HG03457 (cell line): Measurements from ENCODE around the gene DENND1B.
A peak's percentile ranks its signal among the peaks of the same experiment; 100 is the strongest.
"Not testable (repeated sequence)": the region's sequence is repeated elsewhere in the genome, so short reads cannot be mapped to it uniquely, and the experiment has no call there.

Experiments
- ATAC-seq: cut with Tn5 transposase; IDR thresholded peaks from one replicate; pipeline ENCODE4 v1.9.1; 2021; ENCODE audit warnings: moderate number of reproducible peaks; ENCODE audit not compliant: unreplicated experiment

DENND1B gene

DNA sequence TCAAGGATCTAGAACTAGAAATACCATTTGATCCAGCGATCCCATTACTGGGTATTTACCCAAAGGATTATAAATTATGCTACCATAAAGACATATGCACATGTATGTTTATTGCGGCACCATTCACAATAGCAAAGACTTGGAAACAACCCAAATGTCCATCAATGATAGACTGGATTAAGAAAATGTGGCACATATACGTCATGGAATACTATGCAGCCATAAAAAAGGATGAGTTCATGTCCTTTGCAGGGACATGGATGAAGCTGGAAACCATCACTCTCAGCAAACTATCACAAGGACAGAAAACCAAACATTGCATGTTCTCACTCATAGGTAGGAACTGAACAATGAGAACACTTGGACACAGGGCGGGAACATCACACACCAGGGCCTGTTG is 199.7 kb downstream of the DENND1B start:
- not testable (repeated sequence) for ATAC-seq

- ATAC-seq: no peak
These were observed 203.1 kb downstream of the DENND1B start for GRCh38 chr1:197572169-197572568.

DNA sequence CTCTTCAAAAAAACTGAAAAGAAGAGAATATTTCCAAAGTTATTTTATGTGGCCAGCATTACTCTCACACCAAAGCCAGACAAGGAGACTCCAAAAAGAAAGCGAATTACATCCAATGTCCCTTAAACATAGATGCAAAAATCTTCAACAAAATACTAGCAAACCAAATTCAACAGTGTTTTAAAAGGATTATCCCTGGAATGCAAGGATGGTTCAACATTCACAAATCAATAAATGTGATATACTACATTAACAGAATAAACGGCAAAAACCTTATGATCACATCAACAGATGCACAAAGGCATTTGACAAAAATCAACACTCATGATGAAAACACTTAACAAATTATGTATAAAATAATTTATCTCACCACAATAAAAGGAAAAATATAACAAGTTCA is 207.8 kb downstream of the DENND1B start:
- no peak for ATAC-seq

- ATAC-seq: no peak
These were observed 214.2 kb downstream of the DENND1B start for GRCh38 chr1:197561041-197561440.

DNA sequence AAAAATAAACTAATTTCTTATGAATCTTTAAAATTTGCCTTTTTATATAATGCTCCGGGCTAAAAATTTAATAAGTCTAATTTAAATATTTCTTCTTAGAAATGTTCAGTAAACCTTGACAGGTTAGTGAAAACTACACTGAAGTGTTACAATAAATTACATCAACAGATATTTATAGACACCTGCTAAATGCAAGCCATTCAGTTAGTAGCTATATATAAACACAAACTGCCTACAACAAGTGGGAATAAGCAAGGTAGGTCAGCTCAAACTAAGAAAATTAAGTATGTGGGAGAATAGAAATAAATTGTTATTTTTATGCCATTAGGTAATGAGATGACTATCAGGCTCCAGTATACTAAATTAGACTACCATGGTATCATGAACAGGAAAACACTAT is 215.6 kb downstream of the DENND1B start:
- ATAC-seq: no peak

- ATAC-seq: no peak
These were observed 216.0 kb downstream of the DENND1B start for GRCh38 chr1:197559244-197559643.

- ATAC-seq: no peak
These were observed 218.0 kb downstream of the DENND1B start for GRCh38 chr1:197557302-197557701.

- no peak for ATAC-seq
These were observed 222.0 kb downstream of the DENND1B start for GRCh38 chr1:197553281-197553680.

DNA sequence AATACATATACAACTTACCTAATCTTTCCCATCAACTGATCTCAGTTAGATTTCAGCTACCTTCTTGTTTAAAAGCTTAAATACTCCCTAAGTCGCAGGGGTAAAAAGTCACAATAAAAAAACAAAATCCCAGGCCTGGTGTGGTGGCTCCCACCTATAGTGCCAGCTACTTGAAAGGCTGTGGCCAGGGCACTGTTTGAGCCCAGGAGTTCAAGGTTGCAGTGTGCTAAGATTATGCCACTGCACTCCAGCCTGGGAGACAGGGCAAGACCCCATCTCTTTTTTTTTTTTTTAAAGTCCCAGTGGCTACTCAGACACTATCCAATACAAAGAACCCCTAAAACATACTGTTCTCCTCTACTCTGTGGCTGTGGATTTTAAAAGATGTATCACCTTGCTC is 228.3 kb downstream of the DENND1B start:
- no peak for ATAC-seq

- no peak for ATAC-seq
These were observed 230.7 kb downstream of the DENND1B start for GRCh38 chr1:197544553-197544952.

DNA sequence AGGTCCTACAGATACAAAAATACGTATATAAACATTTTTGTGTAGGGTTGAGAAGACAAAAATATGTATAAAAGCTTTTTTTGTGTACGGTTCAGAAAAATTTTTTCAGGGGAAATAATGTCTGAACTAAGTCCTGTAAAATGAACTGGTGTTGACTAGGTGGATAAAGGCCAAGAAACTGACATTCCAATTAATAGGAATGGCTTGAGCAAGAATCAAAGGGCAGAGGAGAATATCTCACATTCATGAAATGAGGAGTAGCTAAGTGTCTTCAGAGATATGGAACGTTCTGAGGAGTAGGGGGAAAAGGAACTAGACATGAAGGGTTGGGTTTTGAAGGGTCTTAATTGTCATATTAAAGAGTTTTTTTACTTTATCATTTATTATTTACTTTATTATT is 231.2 kb downstream of the DENND1B start:
- no peak for ATAC-seq

DNA sequence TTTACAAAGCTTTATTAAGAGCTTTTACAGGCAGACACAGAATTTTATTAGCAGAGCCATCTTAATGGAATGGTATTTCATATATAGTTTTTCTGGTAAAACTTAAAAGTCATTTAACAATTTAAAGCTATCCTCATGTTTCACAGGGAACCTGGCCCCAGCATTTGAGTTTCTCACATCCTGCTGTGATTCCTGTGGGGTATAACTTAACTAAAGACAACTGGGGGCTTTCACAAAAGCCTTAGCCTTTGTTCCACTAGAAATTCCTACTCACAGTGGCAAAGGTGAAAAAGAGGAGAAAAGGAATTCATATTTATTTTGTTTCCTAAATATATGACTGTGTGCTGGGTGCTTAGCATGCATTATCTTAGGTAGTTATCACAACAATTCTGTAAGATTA is 233.9 kb downstream of the DENND1B start:
- ATAC-seq: no peak

- ATAC-seq: no peak
These were observed 248.4 kb downstream of the DENND1B start for GRCh38 chr1:197526736-197527371.

GRCh38 chr1:197521118-197521739 is 254.1 kb downstream of the DENND1B start:
- ATAC-seq: peak; percentile 50

- no peak for ATAC-seq
These were observed 255.4 kb downstream of the DENND1B start for GRCh38 chr1:197519741-197520334.

DNA sequence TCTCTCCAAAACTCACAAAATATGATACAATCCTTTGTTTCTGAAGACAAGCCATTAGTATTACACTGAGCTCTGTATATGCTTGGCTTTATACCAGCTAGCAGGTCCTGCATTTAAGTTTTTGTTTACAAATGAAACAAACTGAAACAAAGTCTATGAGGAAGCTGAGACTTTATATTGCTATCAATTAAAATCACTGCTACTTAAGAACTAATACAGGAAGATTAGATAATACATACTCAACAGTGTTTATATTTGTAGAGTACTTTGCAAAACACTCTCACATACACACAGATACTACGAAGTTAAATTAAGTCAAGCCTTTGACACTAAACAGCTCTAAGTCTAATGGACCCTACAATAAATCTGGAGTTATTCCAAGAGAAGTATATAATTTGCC is 259.9 kb downstream of the DENND1B start:
- no peak for ATAC-seq

DNA sequence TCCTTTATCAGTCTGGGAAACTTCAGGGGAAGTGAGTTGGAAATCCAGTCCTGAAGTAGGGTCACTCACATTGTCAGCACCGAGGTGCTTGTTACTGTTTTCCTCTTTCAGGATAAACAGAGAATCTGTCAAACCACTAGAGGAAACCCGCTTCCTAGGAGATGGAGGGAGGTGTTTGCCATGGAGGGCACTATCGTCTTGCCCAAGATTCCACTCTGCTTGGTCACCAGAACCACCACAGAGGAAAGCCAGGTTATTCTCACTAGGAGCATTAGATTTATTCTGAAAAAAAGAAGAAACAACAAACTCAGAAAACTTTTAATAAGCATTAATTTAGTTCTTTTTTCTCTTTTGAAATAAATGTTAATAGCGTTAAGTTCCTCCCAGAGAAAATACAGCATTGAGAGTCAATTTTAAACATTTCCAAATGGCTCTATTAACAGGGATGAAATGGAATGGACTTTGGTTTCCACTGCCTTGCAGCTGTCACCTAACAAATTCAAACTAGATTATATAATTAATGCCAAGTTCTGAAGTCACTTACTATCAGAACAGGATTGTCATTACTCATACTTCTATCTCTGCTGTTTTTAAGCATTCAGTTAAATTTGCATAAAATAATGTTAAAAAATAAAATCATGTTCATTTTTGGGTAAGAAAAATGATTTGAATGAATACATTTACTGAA is 264.4 kb downstream of the DENND1B start:
- no peak for ATAC-seq

DNA sequence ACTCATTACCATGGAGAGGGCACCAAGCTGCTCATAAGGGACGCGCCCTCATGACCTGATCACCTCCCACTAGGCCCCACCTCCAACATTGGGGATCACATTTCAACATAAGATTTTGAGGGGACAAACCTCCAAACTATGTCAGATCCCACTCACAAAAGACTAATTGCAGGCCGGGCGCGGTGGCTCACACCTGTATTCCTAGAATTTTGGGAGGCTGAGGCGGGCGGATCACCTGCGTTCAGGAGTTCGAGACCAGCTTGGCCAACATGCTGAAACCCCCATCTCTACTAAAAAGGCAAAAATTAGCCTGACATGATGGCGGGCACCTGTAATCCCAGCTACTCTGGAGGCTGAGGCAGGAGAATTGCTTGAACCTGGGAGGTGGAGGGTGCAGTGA is 278.6 kb downstream of the DENND1B start:
- ATAC-seq: no peak

DNA sequence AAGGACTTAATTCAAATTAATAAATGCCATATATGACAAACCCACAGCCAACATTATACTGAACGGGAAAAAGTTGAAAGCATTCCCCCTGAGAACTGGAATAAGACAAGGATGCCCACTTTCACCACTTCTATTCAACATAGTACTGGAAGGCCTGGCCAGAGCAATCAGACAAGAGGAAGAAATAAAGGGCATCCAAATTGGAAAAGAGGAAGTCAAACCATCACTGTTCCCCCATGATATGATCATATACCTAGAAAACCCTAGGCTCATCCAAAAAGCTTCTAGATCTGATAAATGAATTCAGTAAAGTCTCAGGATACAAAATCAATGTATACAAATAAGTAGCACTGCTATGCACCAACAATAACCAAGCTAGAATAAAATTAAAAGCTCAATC is 283.8 kb downstream of the DENND1B start:
- not testable (repeated sequence) for ATAC-seq

DNA sequence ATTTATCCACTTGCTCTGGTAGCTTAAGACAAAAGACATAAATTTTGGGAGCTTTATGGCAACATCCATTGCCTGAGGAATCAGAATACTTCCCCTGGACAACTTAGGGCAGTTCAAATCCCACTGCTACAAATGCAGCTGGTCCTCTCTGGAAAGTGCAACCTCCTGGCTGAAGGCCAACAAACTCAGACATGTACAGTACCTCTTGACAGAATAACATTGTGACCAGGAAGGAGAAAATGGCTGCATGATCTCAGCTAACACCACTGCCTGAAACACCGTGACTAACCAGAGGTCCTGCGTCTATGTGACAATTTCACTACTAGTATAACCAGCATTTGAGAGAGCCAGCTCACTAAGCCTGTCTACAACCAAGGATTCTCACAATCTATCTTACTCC is 288.3 kb downstream of the DENND1B start:
- no peak for ATAC-seq

GRCh38 chr1:197485790-197486189 is 289.5 kb downstream of the DENND1B start:
- ATAC-seq: no peak

GRCh38 chr1:197481101-197481500 is 294.2 kb downstream of the DENND1B start:
- no peak for ATAC-seq
